Stimulated activated CD4-positive, alpha-beta T cell treated with anti-CD3 and anti-CD28 coated beads, Interleukin-2, amount 100 ng/mL, for 24 hours (primary cell): Measurements from ENCODE around the gene ZNF674.
"Not testable (repeated sequence)": the region's sequence is repeated elsewhere in the genome, so short reads cannot be mapped to it uniquely, and the experiment has no call there.

ENCODE experiments used
- DNase-seq, 2 donors: peaks; one replicate each; pipeline ENCODE4 v3.0.0-alpha.2; 2020

The ZNF674 gene

DNA sequence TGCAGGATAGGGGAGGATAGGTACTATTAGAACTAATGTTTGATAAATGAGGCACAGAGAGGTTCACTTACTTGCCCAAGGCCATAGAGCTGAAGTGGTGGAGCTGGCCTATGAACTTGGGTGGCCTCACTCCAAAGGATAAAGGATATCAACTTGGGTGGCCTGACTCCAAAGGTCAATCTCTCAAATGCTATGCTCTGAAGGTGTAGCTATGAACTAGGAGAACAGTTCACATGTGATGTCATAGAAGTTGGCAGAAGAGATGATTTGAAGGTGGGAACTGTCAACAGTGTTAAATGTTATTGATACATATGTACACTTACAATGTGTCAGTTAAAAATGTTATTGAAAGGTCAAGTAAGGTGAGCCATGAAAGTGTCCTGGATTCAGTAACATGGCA is 22.2 kb upstream of the ZNF674 start:
- DNase-seq: no peak

DNA sequence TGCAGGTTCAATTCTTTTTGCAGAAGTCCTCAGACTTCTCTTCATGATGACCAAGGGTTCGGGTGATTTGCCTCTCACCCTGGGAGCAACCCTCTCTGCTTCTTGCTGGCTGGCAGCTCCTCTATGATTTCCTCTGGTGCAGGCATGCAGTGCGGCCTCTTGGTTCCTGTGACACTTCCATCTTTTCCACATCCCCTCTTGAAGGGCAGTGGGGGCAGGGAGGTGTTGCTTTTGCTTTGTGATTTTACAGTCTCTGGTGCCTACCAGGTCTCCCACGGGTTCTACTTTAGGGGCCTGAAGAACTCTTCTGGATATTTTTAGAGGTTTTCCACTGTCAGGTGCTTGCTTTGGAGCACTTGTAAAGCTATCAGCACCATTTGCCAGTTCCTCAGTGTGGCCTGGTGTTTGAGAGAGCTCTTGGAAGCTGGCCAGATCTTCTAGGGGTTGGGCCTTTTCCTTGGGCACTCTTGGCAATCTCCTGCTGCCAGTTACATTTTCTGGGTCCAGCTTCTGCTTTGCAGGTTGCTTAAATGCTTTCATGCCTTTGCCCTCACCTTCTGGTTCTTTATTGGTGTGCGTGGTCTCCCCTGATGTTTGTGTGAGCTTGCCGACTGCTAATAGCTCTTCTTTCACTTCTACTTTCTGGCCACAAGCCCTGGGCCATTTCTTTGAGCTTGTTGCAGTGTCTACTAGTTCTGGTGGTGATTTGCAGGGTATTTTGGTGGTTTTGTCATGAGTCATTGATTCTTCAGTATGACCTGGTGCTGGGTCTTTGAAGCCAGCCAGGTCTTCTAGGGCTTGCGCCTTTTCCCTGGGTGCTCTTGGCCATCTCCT is 16.8 kb upstream of the ZNF674 start:
- no peak for DNase-seq

- no peak for DNase-seq
Observed at GRCh38 chrX:46559062-46559461, 13.8 kb upstream of the ZNF674 start.

DNA sequence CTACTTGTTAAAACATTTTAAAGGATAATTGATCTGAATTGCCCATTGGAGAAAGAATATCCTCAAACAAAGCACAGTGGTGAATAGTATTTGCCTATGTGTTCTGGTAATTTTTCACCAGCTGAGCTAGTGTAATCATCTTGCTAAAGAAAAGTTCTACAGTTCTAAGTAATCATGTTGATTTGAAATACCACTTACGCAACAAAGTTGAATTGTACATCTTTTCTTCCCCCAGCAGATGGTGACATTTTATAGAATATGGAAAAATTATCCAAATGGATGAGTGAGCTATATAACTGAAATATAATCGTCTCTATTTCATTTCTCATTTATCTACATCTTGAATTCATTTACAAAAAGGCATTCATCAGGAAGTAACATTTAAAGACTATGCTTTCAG is 9.7 kb upstream of the ZNF674 start:
- DNase-seq: no peak

- DNase-seq: no peak
Observed at GRCh38 chrX:46553935-46554334, 8.7 kb upstream of the ZNF674 start.

GRCh38 chrX:46551494-46552128 is 6.4 kb upstream of the ZNF674 start:
- no peak for DNase-seq

DNA sequence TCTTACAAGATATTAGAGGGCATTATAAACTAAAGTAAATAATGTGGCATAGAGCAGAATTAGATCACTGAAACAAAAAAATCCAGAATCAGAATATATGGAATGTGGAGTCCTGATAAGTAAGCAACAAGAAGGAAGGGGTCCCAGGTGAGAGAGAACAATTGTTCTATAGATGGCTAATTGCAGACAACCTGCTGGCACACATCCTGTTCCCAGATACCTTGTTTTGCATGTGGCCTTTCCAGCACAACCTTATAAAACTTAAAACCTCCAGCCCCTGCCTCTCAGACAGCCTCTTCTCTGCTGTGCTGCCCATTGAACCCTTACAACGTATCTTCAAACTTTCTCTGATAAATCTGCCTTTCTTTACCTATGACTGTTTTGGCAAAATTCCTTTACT is 4.7 kb upstream of the ZNF674 start:
- no peak for DNase-seq

- DNase-seq: no peak
Observed at GRCh38 chrX:46547857-46548256, 2.6 kb upstream of the ZNF674 start.

GRCh38 chrX:46544527-46544926 is 694 bp downstream of the ZNF674 start:
- not testable (repeated sequence) for DNase-seq

DNA sequence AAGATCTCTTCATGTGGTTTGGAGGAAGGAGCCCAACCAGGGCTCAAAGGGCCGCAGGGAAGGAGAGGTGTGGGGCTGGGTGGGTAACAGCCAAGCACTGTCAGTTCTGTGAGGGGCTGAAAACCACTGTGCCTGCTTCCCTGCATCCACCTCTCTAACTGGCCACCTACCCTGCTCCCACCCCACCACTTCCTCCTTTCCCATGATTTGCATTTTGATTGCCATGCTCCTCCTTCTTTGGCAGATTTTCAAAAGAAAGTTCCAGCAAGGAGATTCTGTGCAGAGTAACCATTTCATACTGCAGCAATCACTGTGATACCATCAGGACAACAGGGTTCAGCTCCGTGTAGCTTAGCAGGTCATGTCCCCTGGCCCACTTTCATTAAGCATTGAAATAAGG is 1.8 kb downstream of the ZNF674 start:
- DNase-seq: no peak

DNA sequence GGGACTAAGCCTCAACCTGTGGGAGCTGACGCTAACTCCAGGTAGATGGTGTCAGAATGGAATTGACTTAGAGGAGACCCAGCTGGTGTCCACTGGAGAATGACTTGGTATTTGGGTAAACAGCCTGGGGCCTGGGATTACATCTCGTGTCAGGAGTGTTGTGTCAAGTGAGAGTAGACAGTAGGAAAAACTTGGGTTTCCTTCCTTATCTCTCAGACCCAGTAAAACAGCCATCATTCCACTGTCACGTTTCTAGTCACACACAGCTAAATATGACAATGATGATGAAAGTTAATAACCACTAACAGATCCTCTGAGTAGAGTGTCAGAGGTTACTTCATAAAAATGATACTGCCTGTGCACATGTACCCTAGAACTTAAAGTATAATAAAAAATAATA is 13.8 kb downstream of the ZNF674 start:
- no peak for DNase-seq

GRCh38 chrX:46530404-46530908 is 14.8 kb downstream of the ZNF674 start:
- not testable (repeated sequence) for DNase-seq

DNA sequence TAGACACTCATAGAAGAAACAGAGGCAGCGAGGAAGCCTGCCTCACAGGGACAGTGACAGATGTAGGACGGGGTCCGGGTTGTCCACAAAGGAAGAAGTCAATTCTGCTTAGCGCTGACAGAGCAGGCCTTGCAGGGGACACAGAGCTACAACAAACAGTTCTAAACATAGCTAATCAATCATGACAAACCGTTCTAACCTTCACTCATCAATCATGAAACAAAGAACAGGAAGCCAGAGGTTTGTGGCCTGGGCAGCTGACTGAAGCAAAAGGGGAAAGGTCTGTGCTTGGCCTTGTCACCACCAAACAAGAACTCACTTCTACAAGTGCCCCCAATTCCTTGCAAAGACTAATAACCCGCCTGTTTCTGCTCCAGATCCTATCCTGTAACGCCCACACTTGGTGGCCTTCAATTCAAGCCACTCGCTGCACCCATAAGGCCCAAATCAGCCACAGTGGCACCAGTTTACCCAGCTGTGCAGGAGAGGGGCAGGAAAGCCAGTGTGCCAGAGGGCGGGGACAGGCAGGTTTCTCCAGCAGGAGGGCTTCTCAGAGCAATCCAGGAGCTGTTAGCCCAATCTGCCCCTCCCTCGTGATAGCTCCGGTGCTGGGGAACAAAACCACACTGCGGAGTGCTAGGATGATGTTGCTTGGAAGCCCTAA is 15.3 kb downstream of the ZNF674 start:
- not testable (repeated sequence) for DNase-seq

GRCh38 chrX:46528640-46529039 is 16.6 kb downstream of the ZNF674 start:
- DNase-seq: not testable (repeated sequence)

DNA sequence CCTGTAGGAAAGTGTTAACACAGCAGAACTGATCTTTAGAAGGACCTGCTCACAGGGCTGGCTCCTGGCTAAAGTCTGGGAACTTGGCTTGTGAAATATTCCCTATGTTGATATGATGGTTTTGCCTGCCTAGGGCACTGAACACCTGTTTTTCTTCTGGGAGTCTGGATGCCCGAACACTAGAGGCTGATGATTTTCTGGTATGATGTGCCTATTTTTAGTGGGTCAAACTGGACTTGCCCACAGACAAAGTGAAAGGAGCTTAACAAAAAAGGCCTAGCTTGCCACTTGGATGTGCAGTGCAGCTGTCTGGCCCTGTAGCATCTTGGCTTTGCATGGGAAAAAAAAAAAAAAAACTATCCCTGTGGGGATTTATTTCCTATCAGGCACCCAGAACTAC is 39.1 kb downstream of the ZNF674 start:
- no peak for DNase-seq

DNA sequence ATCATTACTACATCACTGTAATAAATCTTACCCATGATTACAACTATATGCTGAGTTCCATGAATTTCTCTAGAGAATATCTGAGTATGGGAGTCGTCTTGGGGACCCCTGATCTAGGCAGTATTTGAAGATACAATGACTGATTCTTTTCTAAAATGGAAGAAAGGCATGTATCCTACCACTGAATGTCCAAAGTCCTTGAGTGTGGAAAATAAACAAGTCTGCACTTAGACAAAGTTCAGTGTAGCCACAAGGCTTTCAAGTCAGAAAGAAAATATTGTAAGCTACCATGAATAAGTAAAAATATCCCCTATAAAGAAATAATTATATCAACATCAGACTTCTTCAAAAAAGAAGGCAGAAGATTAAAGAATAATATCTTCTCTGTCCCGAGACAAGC is 42.4 kb downstream of the ZNF674 start:
- no peak for DNase-seq

DNA sequence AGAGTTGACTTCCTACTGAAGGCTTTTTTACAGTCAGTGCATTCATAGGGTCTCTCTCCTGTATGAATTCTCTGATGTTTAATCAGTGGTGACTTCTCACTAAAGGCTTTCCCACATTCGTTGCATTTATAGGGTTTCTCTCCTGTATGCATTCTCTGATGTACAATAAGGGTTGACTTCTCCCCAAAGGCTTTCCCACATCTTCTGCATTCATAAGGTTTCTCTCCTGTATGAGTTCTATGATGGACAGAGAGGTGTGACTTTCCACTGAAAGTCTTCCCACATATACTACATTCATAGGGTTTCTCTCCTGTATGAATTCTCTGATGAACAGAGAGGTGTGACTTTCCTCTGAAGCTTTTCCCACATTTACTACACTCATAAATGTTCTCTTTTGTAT is 45.2 kb downstream of the ZNF674 start:
- DNase-seq: no peak

GRCh38 chrX:46488712-46489111 is 56.5 kb downstream of the ZNF674 start:
- DNase-seq: no peak

GRCh38 chrX:46485897-46486296 is 59.3 kb downstream of the ZNF674 start:
- peak in 1 of 2 donors; percentile 2 for DNase-seq

GRCh38 chrX:46478634-46479033 is 66.6 kb downstream of the ZNF674 start:
- not testable (repeated sequence) for DNase-seq

- DNase-seq: no peak
Observed at GRCh38 chrX:46477435-46477834, 67.8 kb downstream of the ZNF674 start.

DNA sequence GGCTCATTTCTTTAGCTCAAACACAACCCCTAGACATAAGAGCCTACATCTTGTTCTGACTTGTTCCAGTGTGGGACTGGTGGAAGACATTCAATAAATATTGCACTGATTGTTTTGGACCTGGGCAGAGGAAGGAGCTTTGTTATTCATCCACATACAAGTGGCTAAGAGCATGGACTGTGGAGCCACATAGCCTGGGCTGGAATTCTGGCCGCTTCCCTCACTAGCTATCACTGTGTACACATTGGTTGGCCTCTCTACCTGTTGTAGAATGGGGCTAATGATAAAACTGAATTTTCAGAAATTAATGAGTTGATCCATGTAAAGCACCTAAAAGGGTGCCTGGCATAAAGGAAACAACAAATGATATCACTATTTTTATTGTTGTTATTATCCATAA is 80.0 kb downstream of the ZNF674 start:
- DNase-seq: no peak

DNA sequence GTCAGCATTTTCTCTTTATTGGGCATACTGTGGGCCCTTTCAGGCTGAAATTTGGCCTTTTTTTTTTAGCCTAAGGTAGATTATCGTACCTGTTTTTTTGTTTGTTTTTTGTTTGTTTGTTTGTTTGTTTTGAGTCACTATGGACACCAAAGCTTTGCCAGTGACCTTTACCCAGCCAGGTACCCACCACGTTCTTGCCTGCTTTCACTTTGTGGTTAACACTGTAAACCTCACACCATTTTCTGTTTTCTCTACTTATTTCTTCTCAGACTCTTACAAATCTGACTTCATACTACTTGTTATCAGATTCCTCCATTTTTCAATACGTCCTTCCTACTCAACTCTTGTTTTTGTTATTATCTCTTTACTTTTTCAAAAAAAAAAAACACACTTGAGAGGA is 81.5 kb downstream of the ZNF674 start:
- DNase-seq: no peak

DNA sequence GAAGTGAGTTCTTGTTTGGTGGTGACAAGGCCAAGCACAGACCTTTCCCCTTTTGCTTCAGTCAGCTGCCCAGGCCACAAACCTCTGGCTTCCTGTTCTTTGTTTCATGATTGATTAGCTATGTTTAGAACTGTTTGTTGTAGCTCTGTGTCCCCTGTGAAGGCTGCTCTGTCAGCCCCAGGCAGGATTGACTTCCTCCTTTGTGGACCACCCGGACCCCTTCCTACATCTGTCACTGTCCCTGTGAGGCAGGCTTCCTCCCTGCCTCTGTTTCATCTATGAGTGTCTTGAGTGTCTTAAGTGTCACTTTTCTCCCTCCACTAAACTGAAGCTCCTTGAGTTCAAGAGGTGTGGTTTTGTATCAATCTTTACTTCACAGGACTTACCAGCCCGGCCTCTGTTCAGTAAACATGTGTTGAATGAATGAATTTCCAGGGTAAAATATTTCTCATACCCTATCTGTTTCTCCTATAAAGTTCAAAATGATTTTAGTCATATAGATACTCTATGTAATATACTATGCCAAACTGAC is 83.5 kb downstream of the ZNF674 start:
- DNase-seq: no peak
